HG03060 (cell line): ENCODE data around the gene IL1RAPL2.

Experiments
- ATAC-seq: cut with Tn5 transposase; IDR thresholded peaks from one replicate; pipeline ENCODE4 v1.9.1; 2021; ENCODE audit warnings: low read depth, moderate number of reproducible peaks; ENCODE audit not compliant: unreplicated experiment

Gene IL1RAPL2

DNA sequence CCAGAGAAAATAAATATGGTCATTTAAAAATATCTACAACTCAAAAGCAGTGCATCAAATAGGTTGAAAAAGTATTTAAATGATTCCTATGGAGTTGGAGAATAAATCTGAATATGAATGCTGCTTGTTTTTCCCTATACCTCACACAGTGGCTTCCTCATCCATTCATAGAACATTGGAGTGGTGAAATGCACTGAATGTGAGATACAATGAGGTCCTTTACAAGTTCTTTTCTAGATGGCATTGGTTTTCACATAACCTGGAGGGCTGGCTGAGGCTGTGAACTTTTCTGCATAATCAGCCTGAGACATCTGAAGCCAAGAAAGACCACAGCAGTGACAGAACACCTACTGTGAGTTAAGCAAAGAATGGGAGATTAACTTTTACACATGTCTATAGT is 977.3 kb downstream of the IL1RAPL2 start:
- no peak for ATAC-seq

DNA sequence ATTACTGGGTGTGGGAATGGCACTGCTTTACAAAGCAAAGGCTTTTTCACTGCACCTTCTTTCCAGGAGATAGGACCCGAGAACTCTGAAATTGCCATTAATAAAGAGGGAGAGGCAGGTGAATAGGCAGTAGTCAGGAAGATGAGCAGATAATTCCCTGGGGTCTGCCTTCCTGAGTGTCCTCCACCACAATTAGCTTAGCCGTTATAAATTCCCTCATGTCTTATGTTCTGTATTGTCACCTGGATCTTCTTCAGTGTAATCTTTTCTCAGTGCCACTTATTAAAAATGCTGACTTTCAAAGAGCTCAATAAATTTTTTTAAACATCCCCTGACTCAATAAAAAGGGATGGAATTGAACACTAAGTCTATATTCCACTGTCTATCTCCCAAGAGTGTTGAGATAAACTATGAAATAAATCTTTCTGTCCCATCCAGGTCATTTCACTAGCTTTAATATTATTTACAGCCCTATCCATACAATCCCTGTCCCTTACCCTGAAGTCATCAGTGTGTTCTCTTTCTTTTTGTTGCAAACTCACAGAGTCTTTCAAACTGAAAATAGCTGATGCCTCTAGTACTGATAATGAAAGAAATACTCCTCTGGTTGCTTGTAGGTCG is 984.2 kb downstream of the IL1RAPL2 start:
- ATAC-seq, result no peak

DNA sequence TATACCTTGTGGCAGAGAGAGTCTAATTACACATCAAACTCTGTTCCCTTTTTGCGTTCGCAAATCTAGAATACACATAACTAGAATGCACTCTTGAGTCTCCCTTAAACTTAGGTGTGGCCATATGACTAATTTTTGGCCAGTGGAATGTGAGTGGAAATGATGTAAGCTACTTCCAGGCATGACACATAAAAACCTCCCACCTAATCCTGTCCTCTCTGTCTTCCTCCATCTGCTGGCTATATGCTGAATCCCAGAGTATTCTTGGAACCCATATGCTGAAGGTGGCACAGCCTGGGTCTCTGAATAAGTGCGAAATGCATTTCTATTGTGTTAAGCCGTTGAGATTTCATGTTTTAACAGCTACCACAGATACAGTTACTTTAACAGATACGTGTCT is 986.4 kb downstream of the IL1RAPL2 start:
- no peak for ATAC-seq

DNA sequence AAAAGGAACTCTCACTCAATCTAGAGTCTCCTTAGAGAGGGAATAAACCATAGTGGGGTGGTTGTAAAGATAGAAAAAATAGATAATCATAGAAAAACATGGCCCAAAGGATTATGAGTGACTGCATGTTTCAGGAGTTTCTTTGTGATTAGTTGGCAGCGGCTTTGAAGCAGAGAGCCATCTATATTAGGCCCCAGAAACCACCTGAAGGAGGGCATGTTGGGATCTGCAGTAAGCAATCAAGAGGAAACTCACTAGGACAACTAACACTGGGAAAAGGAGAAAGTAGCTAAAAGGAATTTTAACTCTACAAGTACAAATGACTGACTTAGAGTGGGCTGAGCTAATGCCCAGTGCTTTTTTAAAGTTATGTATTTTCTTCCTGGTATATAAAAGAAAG is 987.1 kb downstream of the IL1RAPL2 start:
- ATAC-seq, result no peak

DNA sequence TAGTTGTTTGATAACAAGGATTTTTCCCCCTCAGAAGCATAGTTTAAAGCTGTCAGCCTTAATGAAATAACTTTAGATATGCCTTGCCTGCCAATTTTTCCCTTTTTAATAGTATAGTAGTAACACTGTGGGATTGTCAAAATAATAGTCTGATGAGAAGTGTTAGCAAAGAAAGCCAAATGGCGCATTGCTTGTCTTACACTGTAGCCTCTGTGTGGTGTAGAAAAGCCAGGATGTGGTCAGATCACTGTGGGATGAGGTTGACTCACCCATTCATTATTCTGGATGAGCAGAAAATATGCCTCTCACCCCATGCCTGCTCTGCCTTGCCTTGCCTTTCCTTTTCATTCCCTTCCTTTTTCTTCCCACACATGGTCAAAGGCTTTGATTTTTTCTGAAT is 998.5 kb downstream of the IL1RAPL2 start:
- ATAC-seq, result no peak

DNA sequence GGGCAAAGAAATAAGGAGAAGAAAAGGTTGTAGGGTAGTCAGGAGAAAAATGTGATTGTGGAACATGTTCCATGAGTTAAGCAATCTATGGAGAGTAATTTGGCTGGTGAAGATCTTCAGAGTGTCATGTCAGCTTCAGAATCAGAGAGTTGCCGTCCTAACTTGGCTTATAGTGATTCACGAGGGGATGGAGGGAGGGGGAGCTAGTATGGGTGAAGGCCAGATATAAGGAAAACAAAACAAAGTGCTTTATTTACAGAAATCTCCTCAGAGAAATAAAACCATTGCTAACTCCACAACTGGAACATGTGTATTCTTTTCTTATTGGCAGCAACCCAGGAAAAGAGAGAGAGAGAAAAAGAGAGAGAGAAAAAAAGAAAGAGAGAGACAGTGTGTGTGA is 999.9 kb downstream of the IL1RAPL2 start:
- no peak for ATAC-seq

DNA sequence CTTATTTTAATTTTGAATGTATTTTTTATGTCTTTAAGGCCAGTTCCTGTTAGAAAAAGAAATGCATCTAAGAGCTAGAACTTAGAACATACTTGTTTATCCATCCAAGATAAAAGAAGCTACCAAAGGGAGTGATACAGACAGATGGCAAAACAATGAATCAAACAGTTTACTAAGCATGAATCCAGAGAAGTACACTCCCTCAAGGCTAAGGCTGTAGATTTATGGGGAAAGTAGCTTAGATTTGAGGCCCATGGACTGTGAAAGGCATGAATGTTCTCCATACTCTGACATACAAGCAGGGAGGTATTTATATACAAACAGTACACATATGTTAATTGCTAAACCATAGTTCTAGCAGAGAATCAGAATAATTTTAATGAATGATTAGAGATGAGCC is 1001.1 kb downstream of the IL1RAPL2 start:
- ATAC-seq, result no peak

DNA sequence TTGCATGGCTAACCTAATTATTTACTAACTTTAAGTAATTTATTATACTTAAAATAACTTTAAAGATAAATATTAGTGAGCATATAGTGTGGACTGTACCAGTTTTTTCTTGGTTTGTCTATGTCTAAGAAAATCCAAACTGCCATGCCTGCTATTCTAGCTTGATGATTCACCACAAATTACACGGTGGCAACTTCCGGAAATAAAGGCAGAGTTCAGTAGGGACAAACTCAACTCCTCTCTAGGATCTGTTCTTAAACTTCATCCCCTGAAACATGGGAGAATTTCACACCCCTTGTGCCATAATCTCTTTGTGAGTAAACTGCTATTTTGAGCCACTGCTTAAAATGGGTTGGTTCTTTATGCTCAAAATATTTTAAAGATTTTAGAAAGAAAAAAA is 1042.7 kb downstream of the IL1RAPL2 start:
- ATAC-seq, result no peak

DNA sequence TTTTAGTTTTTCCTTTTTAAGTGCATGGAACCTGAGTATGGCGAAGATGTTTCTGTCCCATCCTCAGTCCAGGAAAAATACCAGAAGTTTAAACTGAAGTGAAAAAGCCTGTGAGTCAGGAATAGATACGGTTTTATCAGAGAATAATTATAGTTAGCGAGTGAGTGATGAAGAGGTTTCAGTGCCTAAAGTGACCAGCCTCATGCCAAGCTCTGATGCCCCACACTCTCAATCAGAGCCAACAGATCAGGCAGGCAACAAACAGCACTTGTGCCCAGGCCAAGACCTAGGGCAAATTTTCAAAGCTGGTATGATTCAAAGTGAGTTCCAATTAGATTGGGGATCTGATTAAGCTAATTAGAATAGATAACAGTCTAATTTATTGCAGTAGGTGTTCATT is 1043.5 kb downstream of the IL1RAPL2 start:
- ATAC-seq, result no peak

DNA sequence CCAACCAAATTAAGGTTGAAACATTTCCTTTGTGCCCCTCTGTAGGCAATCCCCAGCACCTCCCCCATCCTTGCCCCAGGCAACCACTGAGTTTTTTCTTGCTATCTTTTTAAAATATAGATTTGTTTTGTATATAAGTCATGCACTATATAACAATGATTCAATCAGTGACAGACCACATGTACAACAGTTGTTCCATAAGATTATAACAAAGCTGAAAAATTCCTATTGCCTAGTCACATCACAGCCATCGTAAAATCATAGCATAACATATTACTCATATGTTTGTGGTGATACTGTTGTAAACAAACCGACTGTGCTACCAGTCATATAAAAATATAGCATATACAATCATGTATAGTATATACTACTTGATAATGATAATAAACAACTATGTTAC is 1044.4 kb downstream of the IL1RAPL2 start:
- ATAC-seq, result no peak

DNA sequence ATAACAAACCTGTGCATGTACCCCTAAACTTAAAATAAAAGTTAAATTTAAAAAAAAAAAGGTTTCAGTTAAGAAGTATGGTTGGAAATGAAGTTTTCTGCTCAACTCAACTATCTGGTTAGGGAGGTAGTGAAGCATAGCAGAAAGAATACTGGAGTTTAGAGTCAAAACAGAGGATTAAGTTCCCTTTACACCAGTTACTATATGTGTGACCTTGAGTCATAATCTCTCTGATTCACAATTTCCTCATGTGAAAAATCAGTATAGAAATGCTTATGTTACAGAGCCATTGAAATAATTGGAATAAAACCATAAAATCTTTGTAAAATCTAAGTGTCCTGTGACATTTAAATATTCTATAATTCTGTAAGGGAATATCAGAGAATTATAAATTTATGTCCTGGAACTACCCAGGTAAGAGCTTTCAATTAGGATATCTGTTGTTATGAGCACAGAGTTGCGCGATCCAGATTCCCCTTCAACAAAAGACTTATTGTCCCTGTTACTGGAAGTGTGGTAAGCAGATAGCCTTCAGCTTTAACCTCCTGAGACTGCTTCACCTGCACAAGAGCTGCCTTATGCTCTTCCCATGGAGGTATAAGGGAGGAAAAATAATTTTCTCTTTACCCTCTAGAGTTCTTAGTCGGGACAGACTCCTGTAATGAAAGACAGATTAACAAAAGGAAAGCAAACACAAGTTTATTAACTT is 1052.5 kb downstream of the IL1RAPL2 start:
- ATAC-seq, result no peak

DNA sequence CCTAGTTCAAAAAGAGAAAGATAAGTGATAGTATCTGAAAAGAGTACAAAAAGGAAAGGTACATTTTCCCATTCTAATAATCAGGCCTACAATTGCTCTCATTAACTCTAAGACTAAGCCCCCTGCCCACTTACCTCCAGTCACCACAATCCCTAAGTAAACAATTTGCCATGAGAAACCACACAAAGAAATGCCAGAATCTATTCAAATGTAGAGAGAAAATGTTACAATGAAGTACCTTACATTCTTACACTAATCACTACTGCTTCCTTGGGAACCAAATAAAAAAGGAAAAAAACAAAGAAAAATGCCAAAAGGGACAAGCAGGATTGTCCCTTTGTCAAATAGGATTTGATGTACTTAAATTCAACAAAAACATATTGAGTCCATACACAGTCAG is 1068.2 kb downstream of the IL1RAPL2 start:
- ATAC-seq, result no peak

DNA sequence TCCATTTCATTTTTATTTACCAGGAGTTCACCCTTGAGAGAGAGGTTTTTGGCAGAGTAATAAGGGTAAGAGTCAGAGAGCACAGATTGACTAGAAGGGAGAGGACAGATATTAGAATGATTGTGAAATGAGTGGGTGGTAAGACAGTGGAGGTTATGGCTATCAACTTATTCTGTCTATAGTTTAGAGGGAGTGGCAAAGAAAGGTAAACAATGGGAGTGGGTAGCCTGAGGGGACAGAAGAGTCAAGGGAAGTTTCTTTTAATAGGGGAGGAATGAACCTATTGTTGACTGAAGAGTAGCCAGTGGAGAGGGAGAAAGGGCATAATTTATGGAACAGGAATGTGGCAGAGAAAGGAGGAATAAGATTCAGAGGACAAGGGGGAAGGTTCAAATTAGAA is 1069.8 kb downstream of the IL1RAPL2 start:
- no peak for ATAC-seq

DNA sequence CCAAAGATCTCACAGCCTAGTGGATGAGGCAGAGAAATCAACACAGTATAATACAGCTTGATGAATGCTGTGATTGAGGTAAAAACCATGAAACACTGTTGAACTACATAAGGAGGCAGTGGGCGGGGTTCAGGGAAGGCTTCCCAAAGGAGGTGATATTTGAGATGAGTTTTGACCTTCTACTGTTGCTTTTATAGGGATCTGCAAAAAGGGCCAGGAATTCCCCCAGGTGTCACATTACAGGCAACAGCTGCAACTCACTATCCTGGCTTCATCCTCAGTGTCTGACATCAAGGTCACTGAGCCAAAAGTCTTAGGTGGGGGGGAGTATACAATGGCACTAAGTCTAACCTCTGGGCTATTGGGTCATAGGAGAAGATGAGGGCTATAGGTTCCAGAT is 1070.7 kb downstream of the IL1RAPL2 start:
- no peak for ATAC-seq

DNA sequence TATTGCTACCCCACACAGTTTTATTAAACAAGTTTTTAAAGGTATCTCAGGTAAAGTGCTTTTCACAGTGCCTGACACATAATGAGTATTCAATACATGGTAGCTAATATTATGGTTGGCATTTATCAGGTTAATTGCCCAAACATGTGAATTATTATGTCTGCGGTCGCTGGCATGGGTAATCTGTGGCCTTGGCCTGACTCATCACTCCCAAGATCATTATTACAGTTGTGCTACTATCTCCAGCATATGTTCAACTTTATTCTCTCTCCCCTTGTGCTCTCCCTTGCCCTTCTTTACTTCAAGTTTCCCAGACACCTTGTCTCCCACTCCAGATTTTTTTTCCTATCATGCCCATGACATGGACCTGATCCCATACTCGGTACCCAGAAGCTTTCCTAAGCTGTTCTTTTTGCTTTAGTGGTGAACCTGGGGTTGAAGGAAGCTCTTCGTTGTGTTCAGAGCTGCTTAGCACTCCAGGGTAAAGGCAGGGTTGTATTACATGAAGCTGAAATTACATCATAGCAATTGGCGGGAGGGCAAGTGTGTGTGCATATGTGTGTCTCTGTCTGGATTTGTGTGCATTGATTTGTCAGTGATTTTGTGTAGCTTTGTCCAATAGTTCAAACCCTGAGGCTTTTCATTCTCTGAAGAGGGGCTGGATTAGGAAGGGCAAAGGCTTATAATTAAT is 1079.8 kb downstream of the IL1RAPL2 start:
- no peak for ATAC-seq

DNA sequence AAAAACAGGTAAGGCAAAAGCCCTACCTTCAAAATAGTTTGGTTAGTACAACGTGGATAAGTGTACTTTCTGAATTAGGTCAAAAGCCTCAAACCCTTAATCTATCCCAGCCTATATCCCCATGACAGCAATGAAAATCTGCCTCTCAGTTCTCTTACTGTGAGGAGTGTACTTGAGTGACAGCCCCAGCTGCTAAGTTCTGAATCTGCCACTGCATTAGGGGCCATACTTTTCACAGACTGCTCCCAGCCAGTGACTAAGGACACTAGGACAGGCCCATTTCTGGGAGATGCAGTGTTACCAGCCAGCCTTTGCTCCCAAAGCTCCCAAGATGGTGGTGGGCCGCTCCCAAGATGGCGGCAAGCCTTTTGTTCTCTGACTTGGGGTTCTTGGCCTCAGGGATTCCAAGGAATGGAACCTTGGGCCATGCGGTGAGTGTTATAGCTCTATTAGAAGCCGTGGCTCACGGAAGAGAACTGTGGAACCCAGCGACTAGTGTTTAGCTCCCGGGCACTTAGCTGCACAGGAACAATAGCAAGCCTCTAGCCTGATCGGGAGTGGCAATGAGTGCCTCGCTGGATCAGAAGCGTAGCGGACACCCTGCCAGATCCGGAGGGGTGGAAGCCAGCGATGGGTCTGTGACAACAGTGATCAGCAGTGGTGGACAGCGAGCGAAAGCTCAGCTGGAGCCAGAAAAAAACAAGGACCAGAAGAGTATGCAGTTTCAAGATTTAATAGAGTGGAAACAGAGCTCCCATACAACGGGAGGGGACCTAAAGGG is 1080.8 kb downstream of the IL1RAPL2 start:
- no peak for ATAC-seq

DNA sequence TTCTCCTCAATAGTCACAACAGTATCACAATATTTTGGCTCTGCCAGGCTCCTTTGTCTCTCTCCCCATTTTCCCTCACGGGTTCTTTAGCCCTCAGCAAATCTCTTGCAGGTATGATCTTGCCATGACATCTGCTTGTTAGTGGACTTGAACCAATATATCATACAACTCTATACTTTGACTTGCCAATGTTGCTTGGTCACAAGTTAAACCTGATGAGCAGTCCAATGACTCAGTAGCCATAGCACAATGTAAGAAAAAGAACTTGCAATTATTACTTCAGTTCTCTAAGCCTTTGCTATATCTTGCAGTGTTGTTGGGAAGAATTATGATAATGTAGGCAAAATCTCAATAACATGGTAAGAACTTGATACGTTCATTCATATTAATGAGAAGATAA is 1081.8 kb downstream of the IL1RAPL2 start:
- no peak for ATAC-seq

DNA sequence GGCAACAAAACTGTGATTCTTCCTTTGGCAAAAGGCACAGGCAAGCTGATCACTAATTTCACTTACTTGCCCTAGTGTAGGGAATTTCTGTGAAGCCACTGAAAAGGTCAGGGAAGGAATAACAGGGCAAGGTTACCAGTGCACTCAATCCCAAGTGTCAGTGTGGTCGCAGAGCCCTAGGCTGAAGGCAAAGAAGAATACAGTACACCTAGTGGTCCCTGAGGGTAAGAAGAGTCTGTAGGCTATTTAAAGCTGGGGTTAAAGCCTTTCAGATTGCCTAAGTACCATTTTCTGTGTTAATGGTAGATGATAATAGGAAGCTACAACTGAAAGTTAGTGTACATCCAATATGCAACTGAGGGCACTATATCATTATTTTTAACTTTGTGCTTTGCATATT is 1082.7 kb downstream of the IL1RAPL2 start:
- no peak for ATAC-seq

DNA sequence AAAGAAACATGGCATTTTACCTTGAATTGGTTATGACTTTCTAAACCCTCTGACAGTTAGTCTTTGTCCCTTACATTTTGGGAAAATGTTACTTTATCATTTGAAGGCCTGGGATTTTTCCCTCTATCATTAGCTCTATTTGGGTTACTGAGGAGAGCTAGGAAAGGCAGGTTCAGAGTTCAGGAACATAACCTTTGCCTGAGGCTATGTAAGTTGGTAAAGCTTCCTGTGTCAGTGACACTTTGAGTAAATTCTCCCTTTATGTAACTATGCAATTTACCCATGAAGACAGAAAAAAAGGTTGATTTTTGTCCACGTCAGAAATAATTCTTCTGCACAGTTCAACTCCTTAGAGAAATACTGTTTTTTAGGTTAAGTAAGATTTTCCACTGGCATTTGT is 1084.6 kb downstream of the IL1RAPL2 start:
- no peak for ATAC-seq

DNA sequence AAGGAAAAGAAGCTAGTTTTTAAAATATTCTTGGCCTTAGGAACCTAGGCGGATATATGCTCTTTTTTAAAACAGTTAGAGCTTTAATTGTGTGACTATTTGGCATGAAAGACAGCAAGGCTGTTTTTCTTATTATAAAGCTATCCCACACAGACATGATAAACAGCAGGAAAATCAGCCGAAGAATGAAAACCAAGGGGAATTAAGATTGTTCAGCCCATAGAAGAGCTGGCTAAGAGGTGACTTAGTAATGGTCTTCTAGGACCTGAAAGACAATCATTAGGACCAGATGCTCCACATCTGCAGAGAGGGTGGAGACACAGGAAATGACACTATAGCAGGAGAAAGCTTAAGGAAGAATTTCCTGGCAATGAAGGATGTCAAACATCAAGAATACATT is 1085.0 kb downstream of the IL1RAPL2 start:
- no peak for ATAC-seq

DNA sequence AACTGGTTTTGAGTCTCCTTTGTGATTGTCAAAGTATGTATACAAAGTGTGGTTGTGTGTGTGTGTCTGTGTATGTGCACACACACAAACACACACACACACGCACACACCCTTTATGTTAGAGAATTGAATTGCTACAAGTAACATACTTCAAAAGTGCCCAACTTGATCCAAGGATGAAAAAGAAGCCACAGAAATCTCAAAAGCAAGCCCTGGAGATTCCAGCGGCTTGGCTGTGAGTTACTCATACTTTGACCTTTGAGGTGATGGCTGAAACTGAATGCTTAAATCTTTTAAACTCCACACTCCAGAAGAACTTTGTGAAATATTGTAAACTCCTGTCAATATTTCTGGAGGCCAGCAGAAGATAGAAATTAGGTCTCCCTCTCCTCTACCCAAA is 1087.9 kb downstream of the IL1RAPL2 start:
- no peak for ATAC-seq
